Esophagus muscularis mucosa (tissue), 4 donors: Measurements from ENCODE around the gene STAT4. TPM values are rescaled to one million over a fixed set of nuclear protein-coding genes. Genes with fewer than 3 reads are reported as not detected.

ENCODE experiments used
- DNase-seq: peaks from one replicate; pipeline ENCODE4 v3.0.0-alpha.2; 2017; ENCODE audit errors: extremely low spot score
- H3K27ac ChIP-seq, 4 donors: fragments of 200-600 bp; sonication (generic); replicated peaks in 1 of 4; 1 replicate in 3 of 4; 2 replicates in 1 of 4; pipeline ENCODE4 v1.5.1; 2016 to 2019; ENCODE audit warnings: mild to moderate bottlenecking in 1 of 4
- H3K27me3 ChIP-seq, 4 donors: fragments of 200-600 bp; sonication (generic); one replicate each; pipeline versions ENCODE4 v1.5.1 to v1.6.0; 2016 to 2019
- H3K36me3 ChIP-seq, 4 donors: fragments of 200-600 bp; sonication (generic); one replicate each; pipeline ENCODE4 v1.5.1; 2016 to 2019
- H3K4me1 ChIP-seq, 4 donors: fragments of 200-600 bp; sonication (generic); one replicate each; pipeline ENCODE4 v1.5.1; 2016 to 2019
- H3K4me3 ChIP-seq, 4 donors: fragments of 200-600 bp; sonication (generic); 1 replicate in 2 of 4; 2 replicates in 2 of 4; pipeline ENCODE4 v1.5.1; 2016 to 2019; ENCODE audit warnings: mild to moderate bottlenecking in 4 of 4, moderate library complexity in 1 of 4
- H3K9me3 ChIP-seq, 4 donors: fragments of 200-600 bp; sonication (generic); 1 replicate in 3 of 4; 2 replicates in 1 of 4; pipeline ENCODE4 v1.5.1; 2016 to 2019
- CTCF ChIP-seq, 3 experiments: fragments of 200-600 bp in 2 of 3; fragments of 450-650 bp in 1 of 3; sonication (generic) in 2 of 3; IDR thresholded peaks; one replicate each; pipeline ENCODE4 v1.5.1; 2017 to 2019; ENCODE audit warnings: antibody characterized with exemption in 3 of 3, mild to moderate bottlenecking in 2 of 3, moderate library complexity in 1 of 3
- EP300 ChIP-seq: sonication (generic); formaldehyde crosslinking; IDR thresholded peaks from one replicate; pipeline ENCODE4 v1.6.1; 2017; ENCODE audit warnings: antibody characterized with exemption
- POLR2A ChIP-seq: fragments of 450-650 bp; IDR thresholded peaks from one replicate; pipeline ENCODE4 v1.6.1; 2017; ENCODE audit warnings: antibody characterized with exemption, moderate library complexity, mild to moderate bottlenecking, low read depth
- POLR2AphosphoS5 ChIP-seq, 2 donors: sonication (generic); formaldehyde crosslinking; IDR thresholded peaks; one replicate each; pipeline ENCODE4 v1.6.1; 2017; ENCODE audit warnings: antibody characterized with exemption in 2 of 2
- WGBS: methylation state at CpG from one replicate; pipeline ENCODE4 v1.1.5; 2018; 5-methylcytosine and 5-hydroxymethylcytosine counted together
- intact Hi-C: fragments of 100-400 bp; cut with DNase I; formaldehyde crosslinking; loops from one replicate; pipeline ENCODE4 v1.15.1; 2023
- total RNA-seq, 4 donors: library from RNA; depleted of rRNA; stranded (reverse); fragments of >200 nt; gene quantifications; one replicate each; pipeline versions ENCODE4 v1.1.0 to v1.2.1, GENCODE V29; 2016

The STAT4 gene
- total RNA-seq, 4 donors from 2014 or later = 0.26 to 5.4 (median 2.4) TPM

GRCh38 chr2:191169456-191170300, 18.9 kb upstream of the STAT4 start:
- 94% methylated on average over 5 of the region's 5 CpGs for WGBS
- intact Hi-C loops = loop anchor here (5.0 kb wide), 1 partner anchor 333 kb away; no protein-coding TSS in a partner anchor
- Histone ChIP-seq H3K4me3 (no peak overlapping the region), H3K27me3 (no peaks in the 10 kb centered on the region), H3K9me3 (no peaks in the 10 kb centered on the region), H3K27ac (no peak overlapping the region), H3K36me3 (no peaks in the 10 kb centered on the region), H3K4me1 (peaks cover 29 to 46% (median 42%) of the 10 kb centered on the region in 4 donors)
- no peak for TF ChIP-seq EP300
- no peak for TF ChIP-seq CTCF (IDR thresholded peaks at IDR 0.05)
- TF ChIP-seq POLR2A = no peak
- no peak for TF ChIP-seq POLR2AphosphoS5 (IDR thresholded peaks at IDR 0.05)
- DNase-seq = no peak

GRCh38 chr2:191167766-191168165, 17.0 kb upstream of the STAT4 start:
- Histone ChIP-seq H3K27me3 (no peaks in the 10 kb centered on the region), H3K4me3 (no peak overlapping the region), H3K27ac (peak overlapping the region in 3 of 4 donors; percentile 23 to 33 (median 30)), H3K36me3 (no peaks in the 10 kb centered on the region), H3K9me3 (no peaks in the 10 kb centered on the region), H3K4me1 (peaks cover 29 to 45% (median 39%) of the 10 kb centered on the region in 4 donors)
- TF ChIP-seq CTCF (IDR thresholded peaks at IDR 0.05) = no peak
- no peak for TF ChIP-seq POLR2A
- TF ChIP-seq EP300 = no peak
- no peak for TF ChIP-seq POLR2AphosphoS5 (IDR thresholded peaks at IDR 0.05)
- WGBS = 29% methylated on average over 2 of the region's 2 CpGs
- DNase-seq = no peak
- intact Hi-C loops = loop anchor here (2.0 to 5.0 kb wide), 2 partner anchors 335 to 353 kb away; no protein-coding TSS in a partner anchor

- WGBS = 65% methylated on average over 4 of the region's 4 CpGs
- H3K36me3 ChIP-seq = no peaks in the 10 kb centered on the region
Measured at GRCh38 chr2:191166756-191167445, 16.1 kb upstream of the STAT4 start.

More at GRCh38 chr2:191166756-191167445, 16.1 kb upstream of the STAT4 start:
- no peaks in the 10 kb centered on the region for H3K27me3 ChIP-seq
- no peaks in the 10 kb centered on the region for H3K9me3 ChIP-seq
- no peak for TF ChIP-seq POLR2A
- no peak for TF ChIP-seq POLR2AphosphoS5 (IDR thresholded peaks at IDR 0.05)
- TF ChIP-seq CTCF (IDR thresholded peaks at IDR 0.05) = no peak
- no peak for TF ChIP-seq EP300
- peaks cover 28 to 42% (median 32%) of the 10 kb centered on the region in 4 donors for H3K4me1 ChIP-seq
- no peak for DNase-seq
- H3K27ac ChIP-seq = peak overlapping the region in 3 of 4 donors; percentile 3 to 23 (median 11)
- H3K4me3 ChIP-seq = no peak overlapping the region
- intact Hi-C loops = loop anchor here (2.0 to 5.0 kb wide), 2 partner anchors 335 to 354 kb away; no protein-coding TSS in a partner anchor
